Measurements from ENCODE around the gene FAM222A. TPM values are rescaled to one million over a fixed set of nuclear protein-coding genes. Genes with fewer than 3 reads are reported as not detected.

Gene FAM222A
- total and polyA plus RNA-seq, 2 of the 4 experiments (the other 2 are of a cell fraction) = under 0.01 to 0.32 TPM

GRCh38 chr12:109736552-109737108 is 23.0 kb downstream of the FAM222A start:
- H3K4me2 ChIP-seq (ENCODE audit: low read depth, low read length) = no peak overlapping the region
- no peak overlapping the region for H4K91ac ChIP-seq (ENCODE audit: insufficient read depth, low read depth, low read length)
- no peak overlapping the region for H3K4me3 ChIP-seq (ENCODE audit: insufficient read depth, low read depth, low read length)
- ChIA-PET POLR2A (ENCODE audit: unreplicated experiment) (no interaction called here), CTCF (no interaction called here)
- H3K23ac ChIP-seq (ENCODE audit: low read depth, low read length) = no peak overlapping the region
- H3K4me1 ChIP-seq (ENCODE audit: control insufficient read depth, insufficient read depth, low read length) = peaks cover 2% of the 10 kb centered on the region; the same call in 1 of the 2 replicates
- ATAC-seq (ENCODE audit: low read depth) (peak; percentile 94), DNase-seq (peak; percentile 53)
- H3K4ac ChIP-seq (ENCODE audit: low read depth, low read length) = no peak overlapping the region
- H3K27me3 ChIP-seq (ENCODE audit: control insufficient read depth, insufficient read depth, low read length) = peaks cover 28% of the 10 kb centered on the region
- no peak overlapping the region for H4K8ac ChIP-seq (ENCODE audit: low read depth in 2 of 2, low read length in 2 of 2)
- dilution Hi-C loops (cut with HindIII; ENCODE audit: low sequenced_read_pairs, unreplicated experiment) (no loop called here), intact Hi-C loops (cut with micrococcal nuclease) (no loop called here), in situ Hi-C loops (cut with MboI; ENCODE audit: low sequenced_read_pairs) (no loop called here)
- no peaks in the 10 kb centered on the region for H3K36me3 ChIP-seq (ENCODE audit: control insufficient read depth, insufficient read depth, low read length)
- no peak overlapping the region for H2BK15ac ChIP-seq (ENCODE audit: low read depth, low read length)
- H4K5ac ChIP-seq (ENCODE audit: low read depth, low read length) = no peak overlapping the region
- no peak overlapping the region for H3K27ac ChIP-seq (ENCODE audit: insufficient read depth, low read length)
- H3K9ac ChIP-seq (ENCODE audit: low read depth, low read length) = no peak overlapping the region
- no peak overlapping the region for H3K18ac ChIP-seq (ENCODE audit: low read depth, low read length)
- H3K56ac ChIP-seq (ENCODE audit: extremely low read depth, insufficient read depth, low read length) = no peak overlapping the region
- peak; percentile 56; the same call in 1 of the 2 replicates for TF ChIP-seq MAFK (IDR thresholded peaks at IDR 0.05; ENCODE audit: low read depth, low read length)
- 0 out of 2 replicates have a peak, but pooled peaks have one; percentile 43 for TF ChIP-seq MXI1 (IDR thresholded peaks at IDR 0.05; ENCODE audit: borderline replicate concordance, low read depth, low read length)
- peak; percentile 63; the same call in 1 of the 2 replicates for TF ChIP-seq MAZ (IDR thresholded peaks at IDR 0.05; ENCODE audit: borderline replicate concordance, low read depth, low read length)
- no peak for TF ChIP-seq FOS (IDR thresholded peaks at IDR 0.05; ENCODE audit: low read depth, low read length)
- no peak for TF ChIP-seq ELK1 (IDR thresholded peaks at IDR 0.05; ENCODE audit: borderline replicate concordance, low read depth, low read length)
- TF ChIP-seq RCOR1 (IDR thresholded peaks at IDR 0.05; ENCODE audit: insufficient replicate concordance, low read length) = peak; percentile 56
- peaks cover 7% of the 10 kb centered on the region; the same call in 1 of the 2 replicates for H3K9me1 ChIP-seq (ENCODE audit: insufficient read depth, low read length)
- no peaks in the 10 kb centered on the region for H3K9me3 ChIP-seq (ENCODE audit: control insufficient read depth, insufficient read depth, low read length)
- H2BK5ac ChIP-seq (ENCODE audit: low read depth, low read length, poor library complexity, severe bottlenecking) = no peak overlapping the region
- H2AK5ac ChIP-seq (ENCODE audit: low read depth, low read length) = no peak overlapping the region
- H2BK120ac ChIP-seq (ENCODE audit: low read depth, low read length) = no peak overlapping the region
- H2AFZ ChIP-seq (replicated peaks; ENCODE audit: low read length, poor library complexity) = peak overlapping the region; percentile 56
- no peak overlapping the region for H3K14ac ChIP-seq (replicated peaks; ENCODE audit: low read depth, low read length)
- H4K20me1 ChIP-seq (ENCODE audit: insufficient read depth, low read length) = no peaks in the 10 kb centered on the region
- WGBS, 2 experiments (ENCODE audit: extremely low coverage in 2 of 2, insufficient read length in 1 of 2) = 9% methylated on average over 4 of the region's 12 CpGs; no CpG with 5 or more reads in 1 of the 2 experiments
- peak overlapping the region; percentile 45 for H2AK9ac ChIP-seq (replicated peaks; ENCODE audit: low read depth, low read length, poor library complexity)
- no peaks in the 10 kb centered on the region for H3K79me1 ChIP-seq (ENCODE audit: low read depth in 1 of 2, low read length in 2 of 2)
- no TSS peak for BruUV-seq (replicated peaks)
- no peak overlapping the region for H2BK20ac ChIP-seq (ENCODE audit: low read depth, low read length)
